T-helper 2 cell treated with Interferon-gamma antibody and Interleukin-4, amounts not matched to agents 100 ng/mL and 5 ng/mL, for 36 hours (primary cell): Measurements from ENCODE around the gene CCS. TPM values are rescaled to one million over a fixed set of nuclear protein-coding genes. Genes with fewer than 3 reads are reported as not detected.
"Not testable (repeated sequence)": the region's sequence is repeated elsewhere in the genome, so short reads cannot be mapped to it uniquely, and the experiment has no call there.

ENCODE experiments used
- intact Hi-C: fragments of 100-400 bp; cut with micrococcal nuclease; formaldehyde crosslinking; loops from one replicate; pipeline ENCODE4 v1.15.1; 2023
- total RNA-seq: library from RNA; stranded (reverse); gene quantifications from 2 replicates; pipeline ENCODE4 v1.2.3, GENCODE V29; 2022

CCS gene
- total RNA-seq, 1 donor from 2014 or later, result 29.1 TPM

DNA sequence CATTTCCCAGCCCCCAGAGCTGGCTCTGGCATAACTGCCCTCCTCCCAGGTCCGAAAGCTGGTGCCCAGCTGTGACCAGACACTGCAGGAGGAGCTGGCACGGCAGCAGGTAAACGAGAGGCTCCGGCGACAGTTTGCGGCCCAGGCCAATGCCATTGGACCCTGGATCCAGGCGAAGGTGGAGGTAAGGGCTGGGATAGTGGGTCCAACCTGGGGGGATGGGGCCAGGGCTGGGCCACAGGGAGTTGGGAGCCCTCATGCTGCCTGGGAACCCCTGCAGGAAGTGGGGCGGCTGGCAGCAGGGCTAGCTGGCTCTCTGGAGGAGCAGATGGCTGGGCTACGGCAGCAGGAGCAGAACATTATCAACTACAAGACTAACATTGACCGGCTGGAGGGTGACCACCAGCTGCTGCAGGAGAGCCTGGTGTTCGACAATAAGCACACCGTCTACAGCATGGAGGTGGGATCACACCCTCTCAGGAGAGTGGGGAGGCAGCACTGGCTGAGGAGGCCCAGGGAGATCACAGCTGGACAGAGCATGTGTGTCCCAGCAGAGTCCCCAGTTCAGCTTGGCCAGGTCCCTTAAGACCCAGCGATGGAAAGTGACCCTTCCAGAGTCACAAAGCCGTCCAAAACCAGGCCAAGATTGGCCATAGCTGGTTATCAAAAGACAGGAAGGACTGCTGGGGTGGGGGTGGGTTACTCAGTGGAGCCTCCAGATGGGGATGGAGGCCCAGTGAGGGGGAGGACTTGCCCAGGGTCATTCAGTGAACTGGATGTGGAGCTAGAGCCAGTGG, 31.6 kb upstream of the CCS start:
- intact Hi-C loops, result no loop called here

DNA sequence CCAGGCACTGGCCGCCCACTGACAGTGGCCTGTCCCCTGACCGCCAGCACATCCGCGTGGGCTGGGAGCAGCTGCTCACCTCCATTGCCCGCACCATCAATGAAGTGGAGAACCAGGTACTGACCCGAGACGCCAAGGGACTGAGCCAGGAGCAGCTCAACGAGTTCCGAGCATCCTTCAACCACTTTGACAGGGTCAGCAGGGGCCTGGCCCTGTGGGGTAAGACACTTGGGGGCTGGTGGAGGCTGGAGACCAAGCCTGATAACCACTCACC, 31.1 kb upstream of the CCS start:
- intact Hi-C loops, result no loop called here

DNA sequence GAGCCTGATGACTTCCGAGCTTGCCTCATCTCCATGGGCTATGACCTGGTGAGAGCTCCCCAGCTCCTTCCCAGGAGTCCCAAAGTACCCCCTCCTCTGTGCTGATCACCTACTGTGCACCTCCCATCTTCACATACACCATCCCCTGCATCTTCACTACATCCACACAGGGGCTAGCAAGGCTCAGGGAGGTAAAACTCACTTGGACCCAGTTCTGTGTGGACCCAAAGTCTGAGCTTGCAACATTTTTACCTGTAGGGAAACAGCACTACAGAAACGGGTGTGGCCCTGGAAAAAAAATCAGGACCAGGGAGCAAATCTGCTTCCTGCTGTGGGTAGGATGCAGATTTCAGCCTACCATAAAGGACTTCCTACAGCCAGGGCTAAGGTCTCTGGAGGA, 30.7 kb upstream of the CCS start:
- intact Hi-C loops, result no loop called here

DNA sequence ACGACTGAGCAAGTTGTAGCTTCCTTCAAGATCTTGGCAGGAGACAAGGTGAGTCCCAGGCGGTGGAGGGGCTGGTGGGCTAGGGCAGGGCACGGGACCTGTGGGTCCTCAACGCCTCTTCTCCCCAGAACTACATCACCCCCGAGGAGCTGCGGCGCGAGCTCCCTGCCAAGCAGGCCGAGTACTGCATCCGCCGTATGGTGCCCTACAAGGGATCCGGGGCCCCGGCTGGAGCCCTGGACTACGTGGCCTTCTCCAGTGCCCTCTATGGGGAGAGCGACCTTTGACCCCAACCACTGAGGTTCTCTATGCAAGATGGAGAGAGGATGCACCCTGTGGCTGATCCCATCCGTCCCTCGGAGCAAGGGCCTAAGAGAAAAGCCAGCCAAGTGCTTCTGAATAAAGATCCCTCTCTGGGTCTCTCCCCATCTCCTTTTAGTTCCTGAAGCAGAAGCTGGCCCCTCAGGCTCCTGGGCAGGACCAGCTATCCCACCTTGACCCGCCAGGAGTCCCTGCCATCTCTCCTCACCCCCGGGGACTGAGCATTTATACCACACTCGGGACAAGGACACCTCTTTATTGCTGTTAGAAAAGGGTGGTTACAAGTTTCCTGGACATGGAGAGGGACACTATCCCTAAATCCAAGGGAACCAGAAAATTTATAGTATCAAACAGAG, 29.9 kb upstream of the CCS start:
- intact Hi-C loops, result no loop called here

DNA sequence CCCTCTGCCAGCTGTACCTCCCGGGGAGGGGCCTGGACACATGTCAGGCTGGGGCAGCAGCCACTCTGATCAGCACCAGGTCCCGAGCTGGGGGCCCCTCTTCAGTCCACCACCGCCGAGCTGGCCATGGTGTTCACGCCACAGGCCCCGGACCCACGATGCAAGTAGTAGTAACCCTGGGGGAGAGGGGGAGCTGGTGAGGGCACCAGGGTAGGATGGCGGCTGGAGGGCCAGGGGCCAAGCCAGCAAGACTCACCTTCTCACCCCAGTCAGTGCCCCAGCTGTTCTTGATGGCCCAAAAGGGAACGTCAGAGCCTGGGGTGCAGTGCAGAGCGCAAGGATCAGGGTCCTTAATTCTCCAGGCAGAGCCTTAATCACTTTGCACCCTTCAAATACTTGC, 29.2 kb upstream of the CCS start:
- intact Hi-C loops, result no loop called here

DNA sequence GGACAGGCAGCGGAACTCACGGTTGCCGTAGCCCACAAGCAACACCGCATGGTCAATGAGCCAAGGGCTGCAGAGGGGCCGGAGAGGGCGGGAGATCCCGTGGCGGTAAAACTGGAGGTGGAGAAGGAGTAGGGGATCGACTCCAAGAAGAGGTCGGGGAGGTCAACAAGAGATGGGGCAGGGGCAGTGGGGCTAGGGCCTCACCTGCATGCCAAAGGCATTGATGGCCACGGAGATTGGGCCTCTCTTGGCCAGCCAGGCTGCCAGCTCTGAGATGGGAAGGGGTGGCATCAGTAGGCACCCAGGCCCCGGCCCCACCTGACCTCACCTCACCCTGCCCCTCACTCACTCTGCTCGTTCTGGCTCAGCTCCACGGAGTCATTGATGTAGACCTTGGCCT, 28.4 kb upstream of the CCS start:
- intact Hi-C loops, result no loop called here

DNA sequence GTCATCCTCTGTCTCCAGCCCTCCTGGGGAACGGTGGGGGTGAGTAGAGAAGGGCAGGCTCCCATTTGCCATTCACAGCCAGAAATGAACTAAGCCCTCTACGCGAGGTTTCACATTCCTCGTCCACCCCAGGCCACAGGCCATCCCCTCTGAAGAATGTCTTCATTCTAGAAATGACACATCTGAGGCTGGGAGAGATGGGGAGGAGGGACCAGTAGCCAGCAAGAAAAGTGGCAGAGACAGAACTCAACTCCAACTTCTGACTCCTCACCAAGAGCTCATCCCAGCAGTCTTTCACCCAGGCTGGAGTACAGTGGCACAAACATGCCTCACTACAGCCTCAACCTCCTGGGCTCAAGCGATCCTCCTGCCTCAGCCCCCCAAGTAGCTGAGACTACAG, 28.0 kb upstream of the CCS start:
- intact Hi-C loops, result no loop called here

DNA sequence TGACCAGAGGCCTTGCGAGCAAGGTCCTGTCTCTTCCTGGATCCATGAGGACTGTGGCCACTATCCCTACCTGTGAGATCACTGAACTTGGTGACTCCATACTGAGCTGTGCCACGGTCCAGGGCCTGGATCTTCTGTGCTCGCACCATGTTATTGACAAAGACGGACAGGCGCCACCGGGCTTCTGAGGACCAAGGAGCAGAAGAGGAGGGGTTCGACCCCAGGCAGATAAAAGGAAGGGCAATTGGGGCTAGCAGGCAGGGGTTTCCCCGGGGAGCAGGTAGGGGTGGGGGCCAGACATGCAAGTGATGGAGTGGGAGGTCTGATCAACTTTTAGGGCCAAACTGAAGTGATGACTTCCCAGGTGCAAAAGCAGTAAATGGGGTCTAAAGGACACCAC, 26.8 kb upstream of the CCS start:
- intact Hi-C loops, result no loop called here

DNA sequence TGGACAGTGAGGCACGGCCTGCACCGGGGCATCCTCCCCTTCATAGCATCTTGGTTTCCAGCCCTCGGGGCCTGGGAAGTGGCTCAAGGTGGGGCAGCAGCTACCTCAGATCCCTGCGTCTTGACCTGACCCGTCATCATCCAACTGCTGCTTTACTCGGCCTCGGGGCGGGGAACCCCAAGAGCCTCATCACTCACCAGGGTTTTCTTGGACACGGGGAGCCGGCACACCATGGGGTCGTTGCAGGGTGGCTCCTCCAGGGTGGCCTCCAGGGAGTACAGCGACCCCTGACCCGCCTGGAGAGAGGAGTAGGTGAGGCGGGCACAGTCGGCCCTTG, 25.2 kb upstream of the CCS start:
- intact Hi-C loops, result no loop called here

DNA sequence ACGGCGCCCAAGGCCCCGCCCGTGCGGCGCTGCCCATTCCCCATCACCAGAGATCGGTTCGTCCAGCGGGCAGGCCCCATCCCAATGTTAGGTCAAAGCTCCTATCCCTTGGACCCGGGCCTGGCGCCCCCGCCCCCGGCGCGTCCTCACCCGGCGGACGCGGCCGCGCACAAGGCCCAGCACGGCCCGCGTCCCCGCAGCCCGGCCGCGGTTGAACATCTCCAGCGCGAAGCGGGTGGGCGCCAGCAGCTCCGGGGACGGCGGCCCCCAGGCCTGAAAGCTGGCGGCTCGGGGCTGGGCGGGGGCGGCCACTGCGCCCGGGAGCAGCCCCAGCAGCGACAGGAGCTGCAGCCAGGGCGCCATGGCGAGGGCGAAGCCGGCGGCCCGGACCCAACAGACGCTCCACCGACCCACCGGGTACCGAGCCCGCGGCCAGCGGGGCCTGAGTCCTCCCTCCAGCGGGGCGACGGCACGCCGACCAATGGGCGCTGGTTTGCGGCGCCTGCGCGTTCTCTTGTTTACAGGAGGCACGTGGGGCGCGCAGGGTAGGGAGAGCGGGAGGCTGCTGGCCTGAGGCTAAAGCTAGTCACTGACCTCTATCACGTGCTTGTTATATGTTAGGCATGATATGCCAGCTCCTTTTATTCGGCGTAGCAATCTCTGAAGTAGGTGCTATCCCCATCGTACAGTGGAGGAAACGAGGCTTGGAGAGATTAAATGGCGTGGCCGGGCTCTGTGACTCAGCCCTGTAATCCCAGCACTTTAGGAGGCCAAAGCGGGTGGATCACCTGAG, 24.7 kb upstream of the CCS start, which contains the start of gene CTSF:
Gene CTSF, minus strand, starts transcription at position 483 of the 793 bp plus-strand sequence. Its CDS starts 120 bp downstream, at position 363.
- intact Hi-C loops, result no loop called here

DNA sequence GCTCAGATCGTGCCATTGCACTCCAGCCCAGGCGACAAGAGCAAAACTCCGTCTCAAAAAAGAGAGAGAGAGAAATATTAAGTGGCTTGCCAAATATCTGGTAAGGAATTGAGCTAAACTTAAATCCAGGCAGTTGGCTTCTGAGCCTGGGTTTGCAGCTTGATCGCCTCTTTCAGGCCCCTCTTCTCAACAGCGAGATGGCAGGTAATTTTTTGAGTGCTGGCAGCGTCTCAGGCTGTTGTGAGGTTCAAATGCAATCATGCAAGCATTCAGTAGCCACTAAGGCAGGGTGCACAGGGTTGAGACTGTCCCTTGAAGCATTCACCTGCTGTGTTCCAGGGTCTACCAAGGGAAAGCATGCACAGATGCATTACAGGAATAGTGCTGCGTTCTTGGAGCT, 23.9 kb upstream of the CCS start:
- intact Hi-C loops, result no loop called here

DNA sequence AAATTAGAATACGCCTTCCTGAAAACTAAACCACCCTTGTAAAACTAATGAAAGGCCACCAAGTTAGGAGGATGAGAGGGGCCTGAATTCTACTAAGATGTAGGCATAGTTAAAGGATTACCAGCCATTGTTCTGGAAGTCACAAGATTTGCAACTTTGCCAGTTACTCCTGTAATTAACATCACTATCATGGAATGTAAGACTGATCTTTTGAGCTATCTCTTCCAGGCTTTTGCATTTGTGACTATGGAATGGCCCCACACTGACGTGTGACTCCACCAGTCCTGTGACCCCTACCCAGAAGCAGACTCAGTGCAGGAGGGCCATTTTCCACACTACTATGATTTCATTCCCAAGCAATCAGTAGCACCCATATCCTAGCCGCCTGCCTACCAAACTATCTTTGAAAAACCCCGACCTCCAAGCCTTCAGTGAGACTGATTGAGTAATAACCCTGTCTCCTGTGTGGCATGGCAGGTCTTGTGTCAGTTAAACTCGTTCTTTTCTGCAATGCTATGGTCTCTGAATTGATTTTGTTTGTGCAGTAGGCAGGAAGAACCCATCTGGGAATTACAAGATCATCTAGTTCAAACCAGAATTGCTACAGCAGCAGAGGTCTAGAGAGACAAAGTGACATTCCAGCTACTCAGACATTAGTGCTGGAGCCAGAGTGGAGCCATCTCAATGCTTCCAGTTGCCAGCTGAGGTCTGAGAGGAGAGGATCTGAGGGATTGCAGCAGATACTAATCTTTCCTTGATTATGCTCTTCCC, 22.7 kb upstream of the CCS start:
- intact Hi-C loops, result no loop called here

DNA sequence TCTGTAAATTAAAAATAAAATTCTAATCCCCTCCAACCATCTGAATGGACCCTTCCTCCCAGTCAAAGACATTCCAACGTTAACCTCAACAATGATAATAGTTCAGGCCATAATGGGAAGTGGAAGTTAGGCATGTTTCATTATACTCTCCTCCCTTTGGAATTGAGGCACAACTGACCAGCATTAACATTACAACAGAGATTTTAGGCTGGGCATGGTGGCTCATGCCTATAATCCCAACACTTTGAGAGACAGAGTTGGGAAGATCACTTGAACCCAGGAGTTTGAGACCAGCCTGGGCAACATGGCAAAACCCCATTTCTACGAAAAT, 22.2 kb upstream of the CCS start:
- intact Hi-C loops, result no loop called here

DNA sequence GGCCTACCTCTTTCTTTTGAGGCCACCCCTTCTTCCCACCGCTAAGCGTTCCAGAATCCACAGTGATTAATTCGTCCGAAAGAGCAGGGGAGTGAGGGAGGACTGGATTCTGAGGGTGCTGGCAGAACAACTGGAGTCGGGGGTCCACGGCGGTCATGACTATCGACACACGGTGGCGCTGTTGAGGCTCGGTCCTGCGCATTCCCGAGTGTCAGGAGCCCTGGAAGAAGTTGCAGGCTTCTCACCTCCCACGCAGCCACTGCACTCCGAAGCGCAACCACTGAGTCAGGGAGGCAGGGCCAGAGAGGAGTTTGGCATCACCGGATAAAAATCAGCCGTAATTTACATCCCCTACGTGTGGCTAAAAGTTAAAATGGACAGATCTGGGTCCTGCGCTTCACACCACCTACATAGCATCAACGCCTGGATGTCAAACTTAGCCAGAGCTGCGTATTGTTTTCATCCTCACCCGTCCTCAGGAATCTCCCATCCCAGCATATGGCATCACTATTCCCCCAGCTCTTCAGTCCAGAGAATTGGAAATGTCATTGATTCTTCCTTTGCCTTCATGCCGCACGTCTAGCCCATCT, 13.9 kb upstream of the CCS start:
- intact Hi-C loops, result loop anchor here (1.0 to 5.0 kb wide), 2 partner anchors 14 to 38 kb away; partner anchors contain the start of genes CCDC87, CCS and RBM14

DNA sequence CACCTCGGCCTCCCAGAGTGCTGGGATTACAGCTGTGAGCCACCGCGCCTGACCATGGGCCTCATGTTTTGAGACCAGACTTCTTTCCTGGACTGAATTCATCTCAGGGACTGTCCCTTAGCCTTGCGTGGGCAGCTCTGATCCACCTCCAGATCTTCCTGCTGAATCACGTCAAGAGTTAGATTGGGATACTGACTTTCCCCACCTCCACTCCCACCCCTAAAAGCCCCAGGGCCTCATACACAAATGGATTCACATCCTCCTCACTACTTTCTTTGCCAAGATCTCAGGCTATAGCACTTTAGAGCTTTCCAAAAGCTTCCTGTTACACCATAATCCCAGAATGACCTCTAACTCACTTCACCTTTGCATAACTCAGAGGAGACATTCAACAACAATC, 12.2 kb upstream of the CCS start:
- intact Hi-C loops, result no loop called here

DNA sequence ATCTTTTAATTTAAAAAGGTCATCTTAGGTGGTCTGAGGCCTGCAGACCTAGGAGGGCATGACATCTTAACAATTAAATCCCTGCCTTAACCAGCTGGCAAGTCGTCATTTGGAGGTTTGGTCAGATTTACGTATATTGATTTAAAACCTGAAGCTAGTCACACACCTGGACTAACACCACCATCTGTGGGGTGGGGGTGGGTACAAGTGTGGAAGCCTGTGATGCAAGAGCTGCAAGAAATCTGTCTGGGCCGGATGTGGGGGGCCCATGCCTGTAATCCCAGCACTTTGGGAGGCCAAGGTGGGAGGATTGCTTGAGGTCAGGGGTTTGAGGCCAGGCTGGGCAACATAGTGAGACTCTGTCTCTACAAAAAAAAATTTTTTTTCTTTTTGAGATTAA, 11.7 kb upstream of the CCS start:
- intact Hi-C loops, result no loop called here

DNA sequence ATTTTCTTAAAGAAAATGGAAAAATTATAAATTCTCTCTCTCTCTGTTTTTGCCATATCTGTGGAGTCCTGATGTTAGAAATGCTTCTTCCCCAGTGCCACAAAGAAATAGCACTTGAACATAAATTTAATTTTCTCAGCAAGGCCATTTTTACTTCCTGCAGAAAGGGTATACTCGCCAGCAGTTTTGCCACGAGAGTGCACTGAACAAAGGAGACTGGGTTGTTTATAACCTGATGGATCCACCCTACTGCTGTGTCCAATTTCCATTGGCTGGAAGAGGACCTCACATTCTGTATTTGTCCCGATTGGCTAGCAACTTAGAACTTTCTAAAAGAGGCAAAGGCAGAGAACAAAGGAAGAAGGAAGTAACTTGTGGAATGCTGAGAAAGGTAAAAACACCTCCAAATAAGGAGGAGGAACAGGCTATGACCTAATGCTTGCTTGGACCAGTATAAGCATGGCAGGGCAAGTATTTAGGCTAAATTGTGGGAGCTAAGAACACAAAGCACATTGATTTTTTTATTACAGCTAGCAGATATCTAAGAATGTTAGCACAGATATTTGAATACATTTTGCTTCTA, 10.3 kb upstream of the CCS start:
- intact Hi-C loops, result not testable (repeated sequence)

DNA sequence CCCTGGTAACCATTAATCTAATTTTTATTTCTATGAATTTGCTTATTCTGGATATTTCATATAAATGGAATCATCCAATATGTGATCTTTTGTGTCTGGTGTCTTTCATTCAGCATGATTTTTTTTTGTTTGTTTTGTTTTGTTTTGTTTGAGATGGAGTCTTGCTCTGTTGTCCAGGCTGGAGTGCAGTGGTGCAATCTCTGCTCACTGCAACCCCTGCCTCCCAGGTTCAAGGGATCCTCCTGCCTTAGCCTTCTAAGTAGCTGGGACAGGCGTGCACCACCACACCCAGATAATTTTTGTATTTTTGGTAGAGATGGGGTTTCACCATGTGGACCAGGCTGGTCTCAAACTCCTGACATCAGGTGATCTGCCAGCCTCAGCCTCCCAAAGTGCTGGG, 7.5 kb upstream of the CCS start:
- intact Hi-C loops, result not testable (repeated sequence)

DNA sequence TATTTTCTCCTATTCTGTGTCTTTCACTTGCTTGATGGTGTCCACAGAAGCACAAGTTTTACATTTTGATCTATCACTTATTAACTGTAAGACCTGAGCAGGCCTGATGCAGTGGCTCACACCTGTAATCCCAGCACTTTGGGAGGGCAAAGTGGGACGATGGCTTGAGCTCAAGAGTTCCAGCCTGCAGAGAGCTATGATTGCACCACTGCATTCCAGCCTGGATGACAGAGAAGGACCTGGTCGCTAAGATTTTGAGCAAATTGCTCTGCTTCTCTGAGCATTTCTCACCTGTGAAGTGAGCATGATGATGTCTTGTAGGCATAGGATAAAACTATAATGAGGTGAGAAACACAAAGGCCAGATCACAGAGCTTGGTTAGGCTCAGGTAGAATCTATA, 6.8 kb upstream of the CCS start:
- intact Hi-C loops, result no loop called here

DNA sequence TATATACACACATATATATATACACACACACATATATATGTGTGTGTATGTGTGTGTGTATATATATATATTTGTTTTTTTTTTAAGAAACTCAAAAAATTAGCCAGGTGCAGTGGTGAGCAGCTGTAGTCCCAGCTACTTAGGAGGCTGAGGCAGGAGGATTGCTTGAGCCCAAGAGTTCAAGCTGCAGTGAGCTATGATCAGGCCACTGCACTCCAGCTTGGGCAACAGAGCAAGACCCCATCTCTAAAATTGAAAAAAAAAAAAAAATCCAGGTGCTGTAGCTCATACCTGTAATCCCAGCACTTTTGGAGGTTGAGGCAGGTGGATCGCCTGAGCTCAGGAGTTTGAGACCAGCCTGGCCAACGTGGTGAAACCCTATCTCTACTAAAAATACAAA, 3.7 kb upstream of the CCS start:
- intact Hi-C loops, result not testable (repeated sequence)
